ENCODE data around the gene CADM2.

Gene CADM2

DNA sequence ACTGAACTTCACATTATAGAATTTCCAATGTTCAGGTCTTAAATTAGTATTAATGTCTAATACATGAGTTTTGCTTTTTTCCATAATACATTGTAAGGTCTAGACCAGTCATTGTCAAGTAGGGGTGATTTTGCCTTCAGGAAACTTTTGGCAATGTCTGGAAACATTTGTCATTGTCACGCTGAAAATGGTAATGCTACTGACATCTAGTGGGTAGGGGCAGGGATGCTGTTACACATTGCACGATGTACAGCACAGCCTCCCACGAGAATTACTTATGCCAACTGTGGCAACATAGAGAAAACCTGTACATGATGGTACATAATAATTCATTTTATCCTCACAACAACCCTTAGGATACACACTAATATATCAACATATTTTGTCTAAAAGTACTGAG is 384.1 kb downstream of the CADM2 start:
- peak; percentile 13 for DNase-seq

- DNase-seq: no peak
Measured at GRCh38 chr3:85355572-85355971, 396.8 kb downstream of the CADM2 start.

GRCh38 chr3:85360742-85361387 is 402.1 kb downstream of the CADM2 start:
- peak; percentile 74 for DNase-seq

DNA sequence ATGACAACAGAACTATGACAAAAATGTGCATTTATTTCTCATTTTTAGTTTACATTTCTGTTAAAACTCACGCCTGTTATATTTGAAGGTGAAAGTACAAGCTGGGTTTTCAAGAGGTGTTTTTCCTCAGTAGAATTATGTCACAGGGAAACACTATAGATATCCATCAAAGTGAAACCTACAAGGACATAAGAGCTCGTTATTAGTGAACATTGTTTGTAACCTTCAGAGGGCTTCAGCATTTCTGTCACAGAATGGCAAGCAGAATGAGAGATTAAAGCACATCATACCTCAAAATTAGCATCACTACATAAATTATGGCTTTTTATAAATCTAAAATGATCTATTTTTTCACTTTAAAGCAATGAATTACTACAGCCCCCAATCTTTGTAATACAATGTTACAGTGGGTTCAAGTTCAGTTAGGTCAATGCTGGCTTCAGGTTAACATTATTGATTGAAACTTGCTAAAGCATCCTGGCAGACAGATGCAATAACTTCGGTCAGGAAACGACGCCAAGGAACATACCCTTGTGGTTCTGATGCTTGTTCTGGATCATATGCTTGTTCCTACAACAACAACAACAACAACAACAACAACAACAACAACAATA is 405.6 kb downstream of the CADM2 start:
- DNase-seq: no peak

DNA sequence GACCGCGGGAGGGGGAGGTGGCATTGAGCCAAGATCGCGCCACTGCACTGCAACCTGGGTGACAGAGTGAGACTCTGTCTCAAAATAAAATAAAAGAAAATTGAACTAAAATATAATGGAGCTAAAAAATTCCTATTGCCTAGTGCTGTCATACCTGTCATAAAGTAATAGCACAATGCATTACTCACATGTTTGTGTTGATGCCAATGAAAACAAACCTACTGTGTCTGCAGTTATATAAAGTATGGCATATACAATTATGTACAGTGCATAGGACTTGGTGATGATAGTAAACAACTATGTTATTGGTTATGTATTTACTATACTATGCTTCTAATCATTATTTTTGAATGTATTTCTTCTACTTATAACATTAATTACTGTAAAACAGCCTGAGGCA is 411.6 kb downstream of the CADM2 start:
- no peak for DNase-seq

DNA sequence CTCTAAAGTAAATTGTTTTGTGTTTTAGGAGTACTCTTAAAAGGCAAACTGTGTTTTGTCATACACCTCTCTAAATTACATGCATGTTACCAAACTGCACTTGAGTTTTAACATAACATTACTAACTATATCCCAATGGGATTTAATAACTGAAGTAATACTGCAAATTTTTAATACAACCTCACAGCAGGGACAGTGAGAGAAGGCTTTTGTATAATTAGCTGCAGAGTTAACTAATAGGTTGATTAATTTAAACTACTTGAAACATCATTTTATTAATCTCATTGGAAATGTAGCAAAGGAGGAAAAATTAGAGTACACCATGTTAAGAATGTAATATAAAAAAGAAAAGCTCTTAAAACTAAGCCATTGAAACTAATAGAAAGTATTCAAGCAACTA is 417.3 kb downstream of the CADM2 start:
- DNase-seq: no peak

- no peak for DNase-seq
Measured at GRCh38 chr3:85377115-85377514, 418.3 kb downstream of the CADM2 start.

DNA sequence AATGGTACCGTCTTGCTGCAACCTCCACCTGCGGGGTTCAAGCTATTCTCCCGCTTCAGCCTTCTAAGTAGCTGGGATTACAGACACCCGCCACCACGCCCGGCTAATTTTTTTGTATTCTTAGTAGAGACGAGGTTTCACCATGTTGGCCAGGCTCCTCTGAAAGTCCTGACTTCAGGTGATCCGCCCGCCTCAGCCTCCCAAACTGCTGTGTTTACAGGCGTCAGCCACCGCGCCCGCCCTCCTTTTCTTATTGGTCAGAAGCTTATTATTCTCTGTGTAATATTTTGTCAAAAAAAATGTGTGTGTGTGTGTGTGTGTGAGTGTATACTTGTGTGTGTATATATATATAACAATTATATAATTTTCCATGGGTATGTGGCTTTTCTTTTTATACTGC is 425.6 kb downstream of the CADM2 start:
- no peak for DNase-seq

DNA sequence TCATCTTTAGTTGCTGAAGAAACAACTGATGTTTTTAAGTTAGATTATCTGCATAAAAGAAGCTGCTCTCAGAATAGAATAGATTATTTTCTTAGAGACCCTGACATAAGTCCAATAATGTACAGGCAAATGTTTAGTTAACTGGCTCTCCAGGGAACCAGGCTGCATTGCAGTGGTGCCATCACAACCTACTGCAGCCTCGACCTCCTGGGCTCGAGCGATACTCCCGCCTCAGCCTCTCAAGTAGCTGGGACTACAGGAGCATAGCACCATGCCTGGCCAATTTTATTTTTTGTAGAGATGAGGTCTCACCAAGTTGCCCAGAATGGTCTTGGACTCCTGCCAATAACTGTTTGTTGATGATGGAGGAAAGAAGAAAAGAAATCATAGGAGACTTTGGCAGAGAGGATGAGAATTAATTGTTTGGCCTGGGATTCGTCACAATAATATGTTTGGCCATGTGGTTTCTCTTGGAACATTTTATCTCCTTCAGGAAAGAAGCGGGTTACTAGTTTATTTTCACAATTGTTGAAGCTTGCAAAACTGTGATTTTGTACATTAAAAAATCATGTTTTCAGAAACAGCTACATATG is 429.2 kb downstream of the CADM2 start:
- DNase-seq: no peak

- no peak for DNase-seq
Measured at GRCh38 chr3:85394424-85394823, 435.6 kb downstream of the CADM2 start.

DNA sequence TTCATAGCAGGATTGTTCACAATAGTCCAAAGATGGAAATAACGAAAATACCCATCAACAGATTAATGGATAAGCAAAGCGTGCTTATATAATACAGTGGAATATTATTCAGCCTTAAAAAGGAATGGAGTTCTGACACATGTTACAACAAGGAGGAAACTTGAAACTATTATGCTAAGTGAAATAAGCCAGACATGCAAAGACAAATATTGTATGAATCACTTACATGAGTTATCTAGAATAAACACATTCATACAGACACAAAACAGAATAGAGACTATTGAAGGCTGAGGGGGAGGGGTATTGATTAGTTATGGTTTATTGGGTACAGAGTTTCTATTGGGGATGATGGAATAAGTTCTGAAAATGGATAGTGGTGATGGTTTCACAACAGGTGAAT is 438.6 kb downstream of the CADM2 start:
- no peak for DNase-seq

GRCh38 chr3:85426121-85426520 is 467.3 kb downstream of the CADM2 start:
- no peak for DNase-seq

DNA sequence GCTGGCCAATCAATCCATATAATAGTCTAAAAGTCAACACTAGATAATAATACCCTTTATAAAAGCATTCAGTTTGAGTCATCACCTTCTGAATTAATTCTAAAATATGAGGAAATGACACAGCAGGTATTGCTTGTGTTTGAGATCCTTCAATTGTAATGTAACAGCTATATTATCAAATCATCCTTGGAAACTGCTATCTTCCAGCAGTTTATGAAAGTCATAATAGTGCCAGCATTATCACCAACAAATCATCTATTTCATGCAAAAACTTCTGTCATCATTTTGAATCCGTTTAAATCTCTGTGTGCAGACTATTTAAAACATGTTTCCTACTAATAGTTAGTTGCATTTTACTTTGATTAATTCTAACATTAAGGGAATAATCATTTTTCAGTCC is 468.7 kb downstream of the CADM2 start:
- peak; percentile 87 for DNase-seq

DNA sequence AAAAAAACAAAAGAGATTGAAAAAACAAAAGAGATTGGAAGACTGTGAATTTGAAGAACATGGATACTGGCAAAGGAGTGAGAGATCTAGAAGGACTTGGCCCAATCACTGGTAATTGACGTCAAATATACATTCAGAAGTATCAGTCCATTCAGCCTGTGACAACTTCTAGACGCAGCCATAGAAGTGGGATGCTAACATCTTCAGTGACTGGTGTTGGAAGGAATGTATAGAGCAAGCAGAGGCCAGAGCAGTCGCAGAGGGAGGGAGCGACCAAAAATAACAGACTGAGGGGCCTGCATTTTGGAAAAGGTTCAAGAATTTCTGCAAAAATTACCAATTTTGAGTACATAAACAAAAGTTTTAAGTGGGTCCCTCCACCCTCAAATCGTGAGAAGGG is 473.3 kb downstream of the CADM2 start:
- no peak for DNase-seq

DNA sequence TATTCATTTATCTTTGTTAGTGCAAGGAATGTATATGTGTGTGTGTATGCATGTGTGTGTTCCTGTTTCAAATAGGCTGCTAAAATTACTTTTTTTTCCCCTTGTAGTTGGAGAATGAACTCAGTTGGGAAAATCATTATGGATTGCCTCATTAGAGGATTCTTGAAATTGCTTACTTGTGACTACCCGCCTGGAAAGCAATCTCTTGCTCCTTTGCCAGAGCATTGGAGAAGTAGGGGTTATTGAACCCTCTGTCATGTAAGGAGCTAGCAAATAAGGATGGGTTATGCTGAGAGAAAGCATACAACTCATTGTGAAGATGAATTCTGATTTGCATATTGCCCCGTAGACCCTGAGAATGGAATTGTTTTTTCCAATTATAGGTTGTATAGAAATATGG is 474.5 kb downstream of the CADM2 start:
- no peak for DNase-seq

- DNase-seq: peak; percentile 72
Measured at GRCh38 chr3:85455561-85456200, 496.9 kb downstream of the CADM2 start.

DNA sequence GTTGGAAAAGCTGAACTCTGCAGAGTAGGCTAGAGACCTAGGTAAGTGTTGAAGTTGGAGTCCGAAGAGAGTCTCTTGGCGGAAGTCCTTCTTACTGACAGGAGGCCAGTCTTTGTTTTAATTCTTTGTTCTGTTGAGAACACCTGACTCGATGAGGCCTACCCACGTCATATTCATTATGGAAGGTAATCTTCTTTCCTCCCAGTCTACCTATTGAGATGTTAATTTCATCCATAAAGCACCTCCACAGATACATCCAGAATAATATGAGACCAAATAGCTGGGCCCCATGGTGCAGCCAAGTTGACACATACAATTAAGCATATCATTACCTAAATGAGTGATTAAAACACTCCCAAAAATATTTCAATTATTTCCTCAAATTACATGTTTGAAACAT is 515.5 kb downstream of the CADM2 start:
- DNase-seq: peak; percentile 8

GRCh38 chr3:85475346-85475745 is 516.6 kb downstream of the CADM2 start:
- no peak for DNase-seq

GRCh38 chr3:85476891-85477495 is 518.2 kb downstream of the CADM2 start:
- peak; percentile 1 for DNase-seq

DNA sequence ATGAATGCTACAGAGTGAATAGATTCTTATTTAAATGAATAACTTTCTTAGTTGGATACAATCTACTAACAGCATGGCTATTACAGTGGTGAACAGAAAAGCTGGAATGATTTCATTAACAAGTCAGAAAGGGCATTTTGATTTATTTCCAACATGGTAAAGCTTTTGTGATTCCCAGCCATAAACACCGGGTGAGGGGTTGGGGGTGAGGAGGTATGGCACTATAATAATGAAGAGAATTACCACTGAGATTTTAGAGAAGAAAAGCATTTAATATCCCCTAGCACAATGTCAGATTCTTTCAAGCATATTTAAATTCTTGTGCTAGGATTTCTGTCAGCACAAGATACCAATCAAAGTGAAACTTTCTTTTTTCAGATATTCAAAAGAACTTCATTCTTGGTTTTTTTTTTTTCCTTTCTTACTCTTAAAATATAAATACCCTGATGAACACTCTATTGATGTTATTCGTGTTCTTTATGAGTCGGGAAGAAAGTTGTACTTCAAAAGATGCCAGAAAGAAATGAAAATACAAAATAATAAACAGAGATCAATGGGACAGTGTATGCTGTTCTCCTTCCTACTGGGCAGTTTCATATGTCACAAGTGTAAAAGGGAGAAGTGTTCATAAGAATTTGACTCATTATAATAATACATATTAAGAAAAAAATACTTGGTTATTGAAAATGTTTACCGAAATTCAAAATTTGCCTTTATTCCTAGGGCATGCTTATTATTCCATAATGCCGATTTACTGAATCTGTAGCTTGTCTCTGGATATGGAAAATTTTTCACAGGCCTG is 522.8 kb downstream of the CADM2 start:
- no peak for DNase-seq

DNA sequence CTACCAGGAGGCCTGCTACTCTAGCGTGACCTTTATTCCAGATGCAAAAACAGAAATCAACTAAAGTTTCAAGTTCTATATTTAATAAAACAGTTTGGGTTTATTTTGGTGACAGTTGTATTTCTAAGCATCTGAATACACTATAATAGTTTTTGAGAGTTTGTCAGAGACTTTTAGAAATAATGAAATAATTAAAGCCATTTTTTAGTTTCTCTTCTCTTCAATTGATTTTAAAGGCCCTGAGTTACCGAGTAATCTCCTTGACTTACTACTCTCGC is 523.4 kb downstream of the CADM2 start:
- DNase-seq: no peak

DNA sequence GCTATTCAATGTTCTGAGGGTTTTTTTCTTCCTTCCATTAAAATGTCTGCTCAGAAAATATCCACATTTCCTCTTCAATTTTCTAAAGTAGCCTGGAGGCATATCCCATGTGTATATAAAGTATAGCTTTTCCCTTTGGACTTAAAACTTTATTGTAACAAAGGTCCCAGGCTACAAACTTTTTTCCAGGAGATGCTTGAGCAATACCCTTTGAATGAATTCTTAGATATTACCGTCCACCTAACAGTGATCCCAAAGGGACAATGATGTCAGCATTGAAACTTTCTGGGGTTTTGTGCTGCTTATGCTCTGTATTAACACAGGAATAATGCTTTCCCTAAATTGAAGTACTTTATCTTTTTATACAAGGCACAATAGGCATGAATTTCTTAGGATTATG is 525.2 kb downstream of the CADM2 start:
- DNase-seq: no peak

DNA sequence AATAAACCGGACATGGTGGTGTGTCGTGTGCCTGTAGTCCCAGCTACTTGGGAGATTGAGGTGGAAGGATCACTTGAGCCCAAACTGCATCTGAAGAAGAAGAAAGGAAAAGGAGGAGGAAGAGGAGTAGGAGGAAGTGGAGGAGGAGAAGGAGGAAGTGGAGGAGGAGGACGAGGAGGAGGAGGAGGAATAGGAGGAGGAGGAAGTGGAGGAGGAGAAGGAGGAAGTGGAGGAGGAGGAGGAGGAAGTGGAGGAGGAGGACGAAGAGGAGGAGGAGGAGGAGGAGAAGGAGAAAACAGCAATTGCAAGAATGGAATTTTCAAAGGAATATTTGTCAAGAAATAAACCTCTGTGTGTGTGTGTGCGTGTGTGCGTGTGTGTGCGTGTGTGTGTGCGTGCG is 528.6 kb downstream of the CADM2 start:
- no peak for DNase-seq

Measured in NCI-H146 (cell line).